ENCODE data around the gene NR4A1.
A peak's percentile ranks its signal among the peaks of the same experiment; 100 is the strongest.

Gene NR4A1

GRCh38 chr12:52035190-52035589 lies 16.1 kb upstream of the NR4A1 start:
- TF ChIP-seq CTCF (IDR thresholded peaks at IDR 0.05): no peak
- no peaks in the 10 kb centered on the region for H3K36me3 ChIP-seq
- H3K27me3 ChIP-seq: peaks cover 85% of the 10 kb centered on the region
- no peak overlapping the region for H3K27ac ChIP-seq
- no peaks in the 10 kb centered on the region for H3K9me3 ChIP-seq
- peaks cover 22 to 25% of the 10 kb centered on the region in 2 experiments for H3K4me1 ChIP-seq (ENCODE audit: control insufficient read depth in 1 of 2, insufficient read depth in 1 of 2, low read depth in 1 of 2, low read length in 1 of 2)
- no peak overlapping the region for H3K4me3 ChIP-seq (ENCODE audit: low read depth in 1 of 2, low read length in 1 of 2)

- H3K27ac ChIP-seq: no peak overlapping the region
- no peaks in the 10 kb centered on the region for H3K9me3 ChIP-seq
- no peak for TF ChIP-seq CTCF (IDR thresholded peaks at IDR 0.05)
- H3K4me1 ChIP-seq (ENCODE audit: control insufficient read depth in 1 of 2, insufficient read depth in 1 of 2, low read depth in 1 of 2, low read length in 1 of 2): peaks cover 22 to 25% of the 10 kb centered on the region in 2 experiments
- H3K27me3 ChIP-seq: peaks cover 85% of the 10 kb centered on the region
- H3K4me3 ChIP-seq (ENCODE audit: low read depth in 1 of 2, low read length in 1 of 2): no peak overlapping the region
- H3K36me3 ChIP-seq: no peaks in the 10 kb centered on the region
Observed at GRCh38 chr12:52035926-52036325, 15.3 kb upstream of the NR4A1 start.

GRCh38 chr12:52036587-52037171 lies 14.6 kb upstream of the NR4A1 start:
- no peak for TF ChIP-seq CTCF (IDR thresholded peaks at IDR 0.05)
- H3K4me3 ChIP-seq (ENCODE audit: low read depth in 1 of 2, low read length in 1 of 2): peak overlapping the region; percentile 37 to 49
- H3K27me3 ChIP-seq: peaks cover 85% of the 10 kb centered on the region
- H3K4me1 ChIP-seq (ENCODE audit: control insufficient read depth in 1 of 2, insufficient read depth in 1 of 2, low read depth in 1 of 2, low read length in 1 of 2): peaks cover 22 to 25% of the 10 kb centered on the region in 2 experiments
- no peaks in the 10 kb centered on the region for H3K9me3 ChIP-seq
- H3K27ac ChIP-seq: no peak overlapping the region
- no peaks in the 10 kb centered on the region for H3K36me3 ChIP-seq

- no peaks in the 10 kb centered on the region for H3K36me3 ChIP-seq
- H3K4me3 ChIP-seq (ENCODE audit: low read depth in 1 of 2, low read length in 1 of 2): peak overlapping the region; percentile 20 to 43
- H3K4me1 ChIP-seq (ENCODE audit: control insufficient read depth in 1 of 2, insufficient read depth in 1 of 2, low read depth in 1 of 2, low read length in 1 of 2): peaks cover 21 to 25% of the 10 kb centered on the region in 2 experiments
- H3K27me3 ChIP-seq: peaks cover 79% of the 10 kb centered on the region
- TF ChIP-seq CTCF (IDR thresholded peaks at IDR 0.05): no peak
- H3K9me3 ChIP-seq: no peaks in the 10 kb centered on the region
- no peak overlapping the region for H3K27ac ChIP-seq
Observed at GRCh38 chr12:52037248-52037861, 13.9 kb upstream of the NR4A1 start.

GRCh38 chr12:52038447-52038846 lies 12.8 kb upstream of the NR4A1 start:
- Histone ChIP-seq H3K4me1 (ENCODE audit: control insufficient read depth in 1 of 2, insufficient read depth in 1 of 2, low read depth in 1 of 2, low read length in 1 of 2) (peaks cover 12 to 14% of the 10 kb centered on the region in 2 experiments), H3K4me3 (ENCODE audit: low read depth in 1 of 2, low read length in 1 of 2) (no peak overlapping the region), H3K36me3 (no peaks in the 10 kb centered on the region), H3K9me3 (no peaks in the 10 kb centered on the region), H3K27me3 (peaks cover 68% of the 10 kb centered on the region), H3K27ac (no peak overlapping the region)
- TF ChIP-seq CTCF (IDR thresholded peaks at IDR 0.05): no peak

Data from neutrophil (primary cell).